OCI-LY7 (cell line): ENCODE results near the gene CHD2. TPM values are rescaled to one million over a fixed set of nuclear protein-coding genes. Genes with fewer than 3 reads are reported as not detected.

ENCODE experiments used
- BruUV-seq: library from RNA; stranded (reverse); fragments of 400-500 nt; replicated peaks from 2 replicates; lab custom pipeline; 2021; lab: Mats Ljungman, UMichigan
- CTCF ChIA-PET: fragments of 300-600 bp; sonication (Branson Sonifier 250); formaldehyde crosslinking; loops from one replicate; lab custom pipeline; 2022; ENCODE audit warnings: antibody characterized with exemption; ENCODE audit not compliant: unreplicated experiment; lab: Charles Lee
- POLR2A ChIA-PET: fragments of 300-600 bp; sonication (Branson Sonifier 250); formaldehyde crosslinking; loops from one replicate; lab custom pipeline; 2022; ENCODE audit warnings: antibody characterized with exemption; lab: Charles Lee
- DNase-seq: peaks from one replicate; pipeline ENCODE4 v3.0.0-alpha.2; 2015; ENCODE audit warnings: low spot score
- H2AFZ ChIP-seq: fragments of 200-600 bp; sonication (generic), shearing (Covaris generic); 2 replicates; pipeline ENCODE4 v1.6.1; 2014; ENCODE audit warnings: mild to moderate bottlenecking, antibody characterized with exemption, low read length, moderate library complexity
- H3K27ac ChIP-seq: fragments of 200-600 bp; sonication (generic); 2 replicates; pipeline ENCODE4 v1.5.1; 2014; ENCODE audit warnings: mixed run types, low read depth, mild to moderate bottlenecking, moderate library complexity, low read length, inconsistent platforms; ENCODE audit not compliant: poor library complexity, severe bottlenecking
- H3K36me3 ChIP-seq: fragments of 200-600 bp; sonication (generic); 2 replicates; pipeline ENCODE4 v1.6.1; 2014; ENCODE audit warnings: mild to moderate bottlenecking, antibody characterized with exemption, low read length, moderate library complexity, mixed read lengths; ENCODE audit not compliant: insufficient read depth
- H3K4me1 ChIP-seq: fragments of 200-600 bp; sonication (generic); 2 replicates; pipeline ENCODE4 v1.5.1; 2014; ENCODE audit warnings: mild to moderate bottlenecking, low read length; ENCODE audit not compliant: insufficient read depth, poor library complexity, severe bottlenecking
- H3K4me2 ChIP-seq: fragments of 200-600 bp; sonication (generic); 2 replicates; pipeline ENCODE4 v1.6.1; 2014; ENCODE audit warnings: mild to moderate bottlenecking, low read length
- H3K4me3 ChIP-seq: fragments of 200-600 bp; sonication (generic); 2 replicates; pipeline ENCODE4 v1.5.1; 2014; ENCODE audit warnings: mild to moderate bottlenecking, low read depth, low read length; ENCODE audit not compliant: poor library complexity, severe bottlenecking
- H3K79me2 ChIP-seq: fragments of 200-600 bp; sonication (generic); 2 replicates; pipeline ENCODE4 v1.6.1; 2016; ENCODE audit warnings: low read depth, mild to moderate bottlenecking, low read length, moderate library complexity, mixed read lengths; ENCODE audit not compliant: insufficient read depth
- H3K9me2 ChIP-seq: fragments of 200-600 bp; sonication (generic); 2 replicates; pipeline ENCODE4 v1.6.1; 2016; ENCODE audit warnings: mild to moderate bottlenecking, low read length, mixed read lengths; ENCODE audit not compliant: insufficient read depth
- H3K9me3 ChIP-seq: fragments of 200-600 bp; sonication (generic); 2 replicates; pipeline ENCODE4 v1.6.1; 2014; ENCODE audit warnings: mild to moderate bottlenecking, mixed run types, low read length, mixed read lengths
- H4K20me1 ChIP-seq: fragments of 200-600 bp; sonication (generic); 2 replicates; pipeline ENCODE4 v1.6.1; 2014; ENCODE audit warnings: mild to moderate bottlenecking, antibody characterized with exemption, low read length, moderate library complexity, mixed read lengths; ENCODE audit not compliant: insufficient read depth
- CTCF ChIP-seq: fragments of 200-600 bp; sonication (generic); conservative IDR thresholded peaks from 2 replicates; pipeline ENCODE4 v1.5.1; 2014; ENCODE audit warnings: mild to moderate bottlenecking, antibody characterized with exemption, low read length, moderate library complexity, mixed read lengths
- EZH2phosphoT487 ChIP-seq: fragments of 200-600 bp; sonication (generic); IDR thresholded peaks from 2 replicates; pipeline ENCODE4 v1.6.1; 2018; ENCODE audit warnings: low read depth, borderline replicate concordance, mild to moderate bottlenecking, mixed run types, antibody characterized with exemption, low read length, moderate library complexity, mixed read lengths
- intact Hi-C: fragments of 100-400 bp; cut with micrococcal nuclease; formaldehyde crosslinking; loops from one replicate; pipeline ENCODE4 v1.10.0; 2022; ENCODE audit not compliant: unreplicated experiment
- total RNA-seq, 2 experiments: library from RNA; depleted of rRNA in 1 of 2; stranded (reverse); fragments of >200 nt in 1 of 2; shearing (Covaris generic) in 1 of 2; gene quantifications; 2 replicates each; pipeline ENCODE4 v1.2.3, GENCODE V29; 2014 to 2022

The CHD2 gene
- total RNA-seq, 2 experiments from 2014 or later = 133 to 213 TPM

- peaks cover 100% of the 10 kb centered on the region for H3K79me2 ChIP-seq
- peak overlapping the region; percentile 19 for H3K27ac ChIP-seq
- intact Hi-C loops = no loop called here
- no peak for DNase-seq
- BruUV-seq = no TSS peak
- H3K4me2 ChIP-seq = peak overlapping the region; percentile 27
- ChIA-PET CTCF (no interaction called here), POLR2A (interaction anchor here (0.5 to 3.4 kb wide), 7 partner anchors 11 to 119 kb away, joined by 3 to 19 read pairs (median 5); no protein-coding TSS in a partner anchor)
- TF ChIP-seq EZH2phosphoT487 (no peak), CTCF (no peak)
- 0 out of 2 replicates have a peak, but pooled peaks cover 5% of the 10 kb centered on the region for H4K20me1 ChIP-seq
- no peaks in the 10 kb centered on the region for H3K9me3 ChIP-seq
- H3K4me3 ChIP-seq = no peak overlapping the region
- no peak overlapping the region for H2AFZ ChIP-seq
- peaks cover 90% of the 10 kb centered on the region for H3K36me3 ChIP-seq
- H3K4me1 ChIP-seq = peaks cover 63% of the 10 kb centered on the region
- no peaks in the 10 kb centered on the region for H3K9me2 ChIP-seq
These were observed 14.7 kb downstream of the CHD2 start for GRCh38 chr15:92914768-92915221.

GRCh38 chr15:92915766-92916435 lies 15.8 kb downstream of the CHD2 start:
- Histone ChIP-seq H3K4me3 (no peak overlapping the region), H3K27ac (peak overlapping the region; percentile 20), H3K9me3 (no peaks in the 10 kb centered on the region), H3K36me3 (peaks cover 90% of the 10 kb centered on the region), H3K79me2 (peaks cover 100% of the 10 kb centered on the region), H4K20me1 (0 out of 2 replicates have a peak, but pooled peaks cover under 1% of the 10 kb centered on the region), H2AFZ (no peak overlapping the region), H3K9me2 (no peaks in the 10 kb centered on the region), H3K4me2 (no peak overlapping the region), H3K4me1 (peaks cover 67% of the 10 kb centered on the region)
- DNase-seq = no peak
- POLR2A ChIA-PET = interaction anchor here (1.0 to 1.9 kb wide), 9 partner anchors 8 to 120 kb away, joined by 3 to 9 read pairs (median 5); no protein-coding TSS in a partner anchor
- intact Hi-C loops = no loop called here
- CTCF ChIA-PET = interaction anchor here (0.7 kb wide), 1 partner anchor 108 kb away, joined by 3 read pairs; no protein-coding TSS in a partner anchor
- TF ChIP-seq CTCF (no peak), EZH2phosphoT487 (no peak)
- no TSS peak for BruUV-seq
